Gastrocnemius medialis (tissue), 4 donors: ENCODE results near the gene FXYD2. TPM values are rescaled to one million over a fixed set of nuclear protein-coding genes. Genes with fewer than 3 reads are reported as not detected.

ENCODE experiments used
- ATAC-seq, 2 donors: fragments of 150-250 bp; one replicate each; pipeline ENCODE4 v1.9.1; 2016
- DNase-seq, 2 donors: peaks; one replicate each; pipeline ENCODE4 v3.0.0-alpha.2; 2019
- H3K27ac ChIP-seq, 4 donors: fragments of 200-600 bp; sonication (generic); 1 replicate in 1 of 4; 2 replicates in 3 of 4; pipeline ENCODE4 v1.5.1; 2016 to 2018; ENCODE audit warnings: mild to moderate bottlenecking in 2 of 4, moderate library complexity in 1 of 4
- H3K27me3 ChIP-seq, 3 donors: fragments of 200-600 bp; sonication (generic) in 2 of 3; 1 replicate in 1 of 3; 2 replicates in 2 of 3; pipeline versions ENCODE4 v1.5.1 to v1.6.0; 2016 to 2019; ENCODE audit warnings: mild to moderate bottlenecking in 1 of 3, moderate library complexity in 1 of 3
- H3K36me3 ChIP-seq, 2 donors: fragments of 200-600 bp; sonication (generic) in 1 of 2; one replicate each; pipeline ENCODE4 v1.5.1; 2017 to 2018
- H3K4me1 ChIP-seq, 2 donors: fragments of 200-600 bp; sonication (generic) in 1 of 2; one replicate each; pipeline ENCODE4 v1.5.1; 2016 to 2017; ENCODE audit warnings: mild to moderate bottlenecking in 2 of 2
- H3K4me3 ChIP-seq, 4 donors: fragments of 200-600 bp; sonication (generic) in 3 of 4; 1 replicate in 1 of 4; 2 replicates in 3 of 4; pipeline ENCODE4 v1.5.1; 2016 to 2019; ENCODE audit warnings: mild to moderate bottlenecking in 2 of 4
- H3K9me3 ChIP-seq, 3 donors: fragments of 200-600 bp; sonication (generic) in 2 of 3; 1 replicate in 1 of 3; 2 replicates in 2 of 3; pipeline ENCODE4 v1.5.1; 2016 to 2019
- POLR2A ChIP-seq, 2 donors: fragments of 450-650 bp; IDR thresholded peaks; one replicate each; pipeline ENCODE4 v1.6.1; 2017; ENCODE audit warnings: antibody characterized with exemption in 2 of 2, mild to moderate bottlenecking in 2 of 2, moderate library complexity in 2 of 2
- in situ Hi-C, 4 donors: fragments of 200-750 bp; cut with MboI; loops; one replicate each; pipeline versions ENCODE4 v1.15.0 to v1.8.0; 2017; ENCODE audit warnings: low sequenced_read_pairs in 4 of 4
- intact Hi-C: fragments of 100-400 bp; cut with DNase I; formaldehyde crosslinking; loops from one replicate; pipeline ENCODE4 v1.15.1; 2023; ENCODE audit warnings: low total_unique reads
- total RNA-seq, 4 donors: library from RNA; depleted of rRNA; stranded (reverse); fragments of >200 nt; gene quantifications; one replicate each; pipeline versions ENCODE4 v1.1.0 to v1.2.3, GENCODE V29; 2016
- TF ChIP-seq, protein P1 (sequence below), 5 experiments: fragments of 450-650 bp in 3 of 5; fragments of 200-600 bp in 2 of 5; sonication (generic) in 2 of 5; IDR thresholded peaks in 4 of 5; conservative IDR thresholded peaks in 1 of 5; 1 replicate in 4 of 5; 2 replicates in 1 of 5; pipeline ENCODE4 v1.5.1; 2016 to 2019; ENCODE audit warnings: antibody characterized with exemption in 5 of 5, mild to moderate bottlenecking in 3 of 5, moderate library complexity in 3 of 5

FXYD2 gene
- total RNA-seq, 4 donors from 2014 or later = 0.87 TPM; not detected in 3

DNA sequence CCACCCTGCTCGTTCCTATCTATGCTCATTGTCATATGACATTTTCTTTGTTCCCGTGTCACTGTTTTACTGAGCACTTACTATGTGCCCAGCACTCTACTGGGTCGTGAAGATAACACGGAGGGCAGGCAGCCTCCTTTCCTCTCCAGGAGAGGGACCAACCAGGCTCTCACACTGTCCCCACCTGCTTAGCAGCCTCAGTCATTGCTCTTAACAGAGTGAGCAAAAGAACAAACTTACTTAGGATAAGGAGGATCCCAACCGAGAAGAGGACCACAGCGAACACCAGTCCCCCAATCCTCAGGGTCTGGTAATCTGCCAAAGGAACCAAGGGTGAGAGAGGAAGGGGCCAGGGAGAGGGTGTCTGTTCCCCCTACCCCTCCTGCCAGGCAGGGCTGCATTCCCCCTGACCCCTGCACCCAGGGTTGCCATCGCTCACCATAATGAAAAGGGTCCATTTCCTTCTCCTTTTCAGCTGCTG, 17.0 kb upstream of the FXYD2 start:
- H3K9me3 ChIP-seq = no peaks in the 10 kb centered on the region
- ATAC-seq = no peak
- H3K27ac ChIP-seq = peak overlapping the region in 1 of 4 donors; percentile 20
- H3K4me3 ChIP-seq = no peak overlapping the region
- peaks cover 0 to 5% of the 10 kb centered on the region in 2 donors for H3K4me1 ChIP-seq
- intact Hi-C loops = loop anchor here (5.0 kb wide), 2 partner anchors 34 to 66 kb away; no protein-coding TSS in a partner anchor
- H3K27me3 ChIP-seq = no peaks in the 10 kb centered on the region
- DNase-seq = no peak
- TF ChIP-seq POLR2A (IDR thresholded peaks at IDR 0.05) = no peak
- TF ChIP-seq, protein P1, sequence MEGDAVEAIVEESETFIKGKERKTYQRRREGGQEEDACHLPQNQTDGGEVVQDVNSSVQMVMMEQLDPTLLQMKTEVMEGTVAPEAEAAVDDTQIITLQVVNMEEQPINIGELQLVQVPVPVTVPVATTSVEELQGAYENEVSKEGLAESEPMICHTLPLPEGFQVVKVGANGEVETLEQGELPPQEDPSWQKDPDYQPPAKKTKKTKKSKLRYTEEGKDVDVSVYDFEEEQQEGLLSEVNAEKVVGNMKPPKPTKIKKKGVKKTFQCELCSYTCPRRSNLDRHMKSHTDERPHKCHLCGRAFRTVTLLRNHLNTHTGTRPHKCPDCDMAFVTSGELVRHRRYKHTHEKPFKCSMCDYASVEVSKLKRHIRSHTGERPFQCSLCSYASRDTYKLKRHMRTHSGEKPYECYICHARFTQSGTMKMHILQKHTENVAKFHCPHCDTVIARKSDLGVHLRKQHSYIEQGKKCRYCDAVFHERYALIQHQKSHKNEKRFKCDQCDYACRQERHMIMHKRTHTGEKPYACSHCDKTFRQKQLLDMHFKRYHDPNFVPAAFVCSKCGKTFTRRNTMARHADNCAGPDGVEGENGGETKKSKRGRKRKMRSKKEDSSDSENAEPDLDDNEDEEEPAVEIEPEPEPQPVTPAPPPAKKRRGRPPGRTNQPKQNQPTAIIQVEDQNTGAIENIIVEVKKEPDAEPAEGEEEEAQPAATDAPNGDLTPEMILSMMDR (IDR thresholded peaks at IDR 0.05 in 4 of 5, conservative IDR thresholded peaks at IDR 0.05 in 1 of 5) = no peak
- in situ Hi-C loops = loop anchor here (5.0 to 10.0 kb wide), 2 partner anchors 106 to 203 kb away; no protein-coding TSS in a partner anchor
- no peaks in the 10 kb centered on the region for H3K36me3 ChIP-seq

DNA sequence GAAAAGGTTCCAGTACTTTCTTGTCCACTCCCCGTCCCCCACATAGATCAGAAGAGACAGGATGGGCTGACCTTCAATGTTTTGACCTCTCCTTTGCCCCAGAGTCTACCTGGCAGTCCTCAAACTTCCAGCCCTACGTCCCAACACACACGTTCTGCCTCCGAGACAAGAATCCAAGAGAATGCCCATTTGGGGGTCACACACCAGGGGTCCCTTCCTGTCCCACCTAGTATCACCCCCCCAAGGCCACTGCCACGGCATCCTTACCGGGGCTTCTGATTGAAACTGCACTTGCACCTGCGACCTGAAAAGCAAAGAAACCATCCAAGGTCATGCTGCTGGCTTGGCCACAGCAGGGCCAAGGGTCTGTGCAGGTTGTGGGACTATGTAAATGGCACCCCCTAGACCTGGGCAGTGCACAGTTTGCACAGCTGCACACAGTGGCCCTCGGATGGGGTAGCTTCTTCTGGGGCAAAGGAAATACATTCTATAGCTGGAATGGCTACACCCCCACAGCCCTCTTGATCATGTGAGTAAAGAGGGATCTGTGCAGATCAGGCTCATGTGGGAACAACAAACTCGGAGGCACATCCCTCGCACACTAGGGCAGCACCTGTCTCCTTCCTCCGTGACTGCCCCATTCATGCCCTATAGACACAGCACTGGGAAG, 16.5 kb upstream of the FXYD2 start:
- Histone ChIP-seq H3K27me3 (no peaks in the 10 kb centered on the region), H3K27ac (no peak overlapping the region), H3K9me3 (no peaks in the 10 kb centered on the region), H3K4me3 (no peak overlapping the region), H3K36me3 (no peaks in the 10 kb centered on the region), H3K4me1 (peaks cover 0 to 5% of the 10 kb centered on the region in 2 donors)
- in situ Hi-C loops (loop anchor here (5.0 to 10.0 kb wide), 2 partner anchors 106 to 204 kb away; no protein-coding TSS in a partner anchor), intact Hi-C loops (loop anchor here (5.0 kb wide), 2 partner anchors 34 to 66 kb away; no protein-coding TSS in a partner anchor)
- ATAC-seq (no peak), DNase-seq (no peak)
- TF ChIP-seq, protein P1 (IDR thresholded peaks at IDR 0.05 in 4 of 5, conservative IDR thresholded peaks at IDR 0.05 in 1 of 5) = no peak
- TF ChIP-seq POLR2A (IDR thresholded peaks at IDR 0.05) = no peak

DNA sequence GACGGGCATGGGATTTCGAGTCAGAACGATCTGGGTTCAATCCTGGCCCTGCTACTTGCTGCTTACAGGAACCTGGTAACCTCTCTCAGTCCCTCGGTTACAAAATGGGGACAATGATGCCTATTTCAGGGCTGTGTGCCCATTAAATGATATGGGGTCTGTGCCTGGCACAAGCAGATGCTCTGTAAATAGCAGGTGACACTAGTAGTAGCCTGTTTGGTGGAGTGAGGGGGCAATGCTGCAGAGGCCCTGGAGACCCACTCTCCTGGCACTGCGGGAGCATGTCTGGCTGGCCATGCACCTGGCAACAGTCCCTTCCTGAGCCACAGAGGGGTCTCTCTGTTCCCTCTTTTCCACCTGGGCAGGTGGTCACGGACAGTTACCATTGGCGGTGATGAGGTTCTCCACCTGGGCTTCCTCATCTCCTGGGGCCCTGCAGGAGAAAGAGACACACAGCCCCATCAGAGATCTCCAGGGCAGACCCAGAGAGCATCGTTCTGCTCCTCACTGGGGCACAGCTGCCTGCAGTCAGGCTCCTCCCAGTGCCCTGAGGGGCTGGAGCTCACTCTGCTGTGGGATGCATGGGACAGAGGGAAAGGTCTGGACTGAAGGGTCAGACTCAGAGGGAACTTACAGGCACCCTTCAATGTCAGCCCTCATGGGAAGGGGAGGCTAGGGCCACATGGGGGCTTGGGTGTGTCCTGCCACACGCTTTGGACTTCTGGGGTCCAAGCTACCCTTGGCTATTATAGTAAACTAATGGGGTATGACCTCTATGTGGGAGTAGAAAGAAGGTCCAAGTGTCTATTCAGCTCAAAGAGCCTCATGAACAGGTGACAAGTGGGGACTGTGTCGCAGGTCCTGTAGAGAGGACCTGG, 15.6 kb upstream of the FXYD2 start:
- TF ChIP-seq, protein P1 (IDR thresholded peaks at IDR 0.05 in 4 of 5, conservative IDR thresholded peaks at IDR 0.05 in 1 of 5) = no peak
- no peak for TF ChIP-seq POLR2A (IDR thresholded peaks at IDR 0.05)
- ATAC-seq (no peak), DNase-seq (no peak)
- Histone ChIP-seq H3K27ac (no peak overlapping the region), H3K4me1 (peaks cover 0 to 5% of the 10 kb centered on the region in 2 donors), H3K4me3 (no peak overlapping the region), H3K36me3 (no peaks in the 10 kb centered on the region), H3K27me3 (no peaks in the 10 kb centered on the region), H3K9me3 (no peaks in the 10 kb centered on the region)
- intact Hi-C loops (loop anchor here (5.0 kb wide), 2 partner anchors 33 to 67 kb away; no protein-coding TSS in a partner anchor), in situ Hi-C loops (loop anchor here (5.0 to 10.0 kb wide), 2 partner anchors 107 to 205 kb away; no protein-coding TSS in a partner anchor)

DNA sequence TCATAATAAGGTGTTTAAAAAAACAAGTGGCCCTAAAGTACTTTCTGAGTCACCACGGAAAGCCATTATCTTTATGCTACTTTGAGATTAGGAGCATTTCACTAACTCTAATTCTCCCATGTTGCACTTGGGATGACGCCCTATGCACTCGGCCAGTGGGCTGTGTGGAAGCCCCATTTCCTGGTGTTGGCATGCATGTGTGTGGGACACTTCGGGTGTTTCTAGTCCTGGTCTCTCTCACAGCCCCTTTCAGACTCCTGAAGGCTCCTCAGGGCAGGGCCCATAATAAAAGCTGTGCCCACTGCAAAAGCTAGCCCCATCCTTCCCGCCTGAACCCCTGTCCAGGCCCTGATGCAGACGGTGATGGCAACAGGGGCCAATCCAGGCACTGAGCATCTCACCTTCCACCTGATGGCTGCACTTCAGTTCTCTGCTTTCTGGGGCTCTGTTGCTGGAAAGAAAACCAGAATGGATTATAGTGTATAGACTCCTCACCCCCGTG, 14.9 kb upstream of the FXYD2 start:
- no peak overlapping the region for H3K27ac ChIP-seq
- intact Hi-C loops = no loop called here
- no peaks in the 10 kb centered on the region for H3K9me3 ChIP-seq
- H3K36me3 ChIP-seq = no peaks in the 10 kb centered on the region
- H3K27me3 ChIP-seq = no peaks in the 10 kb centered on the region
- no peak for DNase-seq
- in situ Hi-C loops = no loop called here
- no peak for ATAC-seq
- no peak overlapping the region for H3K4me3 ChIP-seq
- peaks cover 0 to 5% of the 10 kb centered on the region in 2 donors for H3K4me1 ChIP-seq
- TF ChIP-seq, protein P1 (IDR thresholded peaks at IDR 0.05 in 4 of 5, conservative IDR thresholded peaks at IDR 0.05 in 1 of 5) = no peak
- no peak for TF ChIP-seq POLR2A (IDR thresholded peaks at IDR 0.05)
